Skeletal muscle tissue (tissue), 4 donors: ENCODE results near the gene SPATA13. TPM values are rescaled to one million over a fixed set of nuclear protein-coding genes. Genes with fewer than 3 reads are reported as not detected.

Source experiments
- H3K27ac ChIP-seq: one replicate; pipeline ENCODE4 v1.7.0; 2013; ENCODE audit warnings: mild to moderate bottlenecking, low read depth, low read length, inconsistent platforms
- H3K27me3 ChIP-seq, 3 donors: one replicate each; pipeline ENCODE4 v1.7.0; 2013; ENCODE audit warnings: low read length in 3 of 3; ENCODE audit not compliant: control insufficient read depth in 3 of 3, insufficient read depth in 3 of 3
- H3K36me3 ChIP-seq, 3 donors: one replicate each; pipeline ENCODE4 v1.7.0; 2013; ENCODE audit warnings: low read length in 3 of 3; ENCODE audit not compliant: control insufficient read depth in 3 of 3, insufficient read depth in 3 of 3
- H3K4me1 ChIP-seq, 3 donors: one replicate each; pipeline ENCODE4 v1.7.0; 2013; ENCODE audit warnings: low read length in 3 of 3, mild to moderate bottlenecking in 3 of 3; ENCODE audit not compliant: control insufficient read depth in 3 of 3, insufficient read depth in 3 of 3
- H3K4me3 ChIP-seq, 3 donors: one replicate each; pipeline ENCODE4 v1.7.0; 2013; ENCODE audit warnings: low read length in 3 of 3
- H3K9ac ChIP-seq, 3 donors: one replicate each; pipeline ENCODE4 v1.7.0; 2013; ENCODE audit warnings: low read length in 3 of 3, mild to moderate bottlenecking in 3 of 3, moderate library complexity in 2 of 3, low read depth in 1 of 3
- H3K9me3 ChIP-seq, 3 donors: one replicate each; pipeline ENCODE4 v1.7.0; 2013; ENCODE audit warnings: low read length in 3 of 3; ENCODE audit not compliant: control insufficient read depth in 3 of 3
- total RNA-seq: library from RNA; depleted of rRNA; stranded (reverse); fragments of >200 nt; gene quantifications from one replicate; pipeline ENCODE4 v1.2.3, GENCODE V29; 2014
- donor health status: Osteomylitis.

The SPATA13 gene
- total RNA-seq, 1 donor from 2014 or later: 3.7 TPM

DNA sequence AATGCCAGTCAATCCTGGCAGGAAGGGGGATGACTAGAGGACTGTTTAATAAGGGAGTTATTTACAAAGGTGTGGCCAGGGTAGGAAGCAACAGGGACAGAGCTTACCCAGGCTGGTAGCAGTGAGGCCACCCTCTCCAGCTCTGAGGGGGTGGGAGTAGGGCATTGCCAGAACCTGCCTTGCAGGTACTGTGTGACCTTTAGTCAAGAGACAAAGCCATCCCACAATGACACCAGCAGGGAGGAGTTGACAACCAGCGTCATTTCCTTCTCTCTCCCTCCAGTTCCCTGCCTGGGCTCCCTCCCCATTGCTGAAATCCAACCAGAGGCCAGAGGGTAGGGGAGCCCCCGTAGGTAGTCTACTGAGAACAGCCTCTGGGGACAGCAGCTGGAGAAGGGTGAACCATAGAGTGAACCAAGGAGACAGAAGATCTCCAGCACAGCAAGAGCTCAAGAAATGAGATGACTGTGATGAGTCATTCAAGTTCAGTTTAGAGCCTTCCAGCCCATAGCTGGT is 33.3 kb upstream of the SPATA13 start:
- Histone ChIP-seq H3K9me3 (peaks cover 0 to 6% (median 5%) of the 10 kb centered on the region in 3 donors), H3K27me3 (peaks cover 0 to 5% (median 0%) of the 10 kb centered on the region in 3 donors), H3K4me1 (peaks cover 0 to 2% (median 0%) of the 10 kb centered on the region in 3 donors), H3K36me3 (no peaks in the 10 kb centered on the region), H3K4me3 (no peak overlapping the region), H3K27ac (no peak overlapping the region), H3K9ac (no peak overlapping the region)

DNA sequence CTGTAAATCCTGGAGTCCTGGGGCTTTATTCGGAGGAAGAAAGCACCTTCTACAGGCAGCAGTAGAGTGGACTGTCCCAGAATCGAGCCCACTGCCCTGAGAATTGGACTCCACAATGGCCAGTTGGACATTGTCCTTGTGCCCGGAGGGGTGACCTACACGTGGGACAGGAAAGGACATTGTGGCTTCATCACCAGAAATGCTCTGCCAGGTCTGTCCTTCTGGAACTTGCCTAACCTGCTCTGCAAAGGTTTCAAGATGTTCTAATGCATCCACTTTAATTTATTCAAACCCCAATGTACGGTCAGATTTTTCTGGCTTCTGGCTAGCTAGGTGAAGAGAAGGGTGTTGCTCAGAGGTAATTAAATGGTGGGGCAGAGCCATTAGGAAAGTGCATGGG is 32.4 kb upstream of the SPATA13 start:
- Histone ChIP-seq H3K4me1 (peaks cover 0 to 2% (median 0%) of the 10 kb centered on the region in 3 donors), H3K4me3 (no peak overlapping the region), H3K27ac (no peak overlapping the region), H3K9ac (no peak overlapping the region), H3K27me3 (peaks cover 0 to 5% (median 0%) of the 10 kb centered on the region in 3 donors), H3K9me3 (peaks cover 0 to 6% (median 5%) of the 10 kb centered on the region in 3 donors), H3K36me3 (no peaks in the 10 kb centered on the region)

DNA sequence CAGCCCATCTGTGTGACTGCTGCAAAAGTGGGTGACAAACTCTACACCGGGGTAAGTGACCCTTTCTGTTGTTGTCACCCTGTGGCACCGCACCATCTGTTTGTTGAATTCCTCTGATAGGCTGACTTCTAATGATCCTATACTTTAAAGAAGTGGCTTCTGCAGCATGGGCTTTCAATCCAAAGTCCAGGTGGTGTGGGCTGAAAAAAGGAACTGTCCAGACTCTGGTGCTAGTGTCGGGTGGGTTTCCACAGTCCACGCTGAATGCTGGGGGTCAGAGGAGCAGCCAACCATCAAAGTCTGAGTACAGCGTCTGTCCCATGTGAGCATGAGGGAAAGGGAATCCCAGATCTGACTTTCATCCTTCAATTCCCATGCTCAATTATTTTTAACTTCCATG is 31.6 kb upstream of the SPATA13 start:
- Histone ChIP-seq H3K27me3 (peaks cover 0 to 5% (median 0%) of the 10 kb centered on the region in 3 donors), H3K4me1 (peaks cover 0 to under 1% (median 0%) of the 10 kb centered on the region in 3 donors), H3K36me3 (no peaks in the 10 kb centered on the region), H3K4me3 (no peak overlapping the region), H3K9ac (no peak overlapping the region), H3K27ac (no peak overlapping the region), H3K9me3 (peaks cover 0 to 6% (median 5%) of the 10 kb centered on the region in 3 donors)

DNA sequence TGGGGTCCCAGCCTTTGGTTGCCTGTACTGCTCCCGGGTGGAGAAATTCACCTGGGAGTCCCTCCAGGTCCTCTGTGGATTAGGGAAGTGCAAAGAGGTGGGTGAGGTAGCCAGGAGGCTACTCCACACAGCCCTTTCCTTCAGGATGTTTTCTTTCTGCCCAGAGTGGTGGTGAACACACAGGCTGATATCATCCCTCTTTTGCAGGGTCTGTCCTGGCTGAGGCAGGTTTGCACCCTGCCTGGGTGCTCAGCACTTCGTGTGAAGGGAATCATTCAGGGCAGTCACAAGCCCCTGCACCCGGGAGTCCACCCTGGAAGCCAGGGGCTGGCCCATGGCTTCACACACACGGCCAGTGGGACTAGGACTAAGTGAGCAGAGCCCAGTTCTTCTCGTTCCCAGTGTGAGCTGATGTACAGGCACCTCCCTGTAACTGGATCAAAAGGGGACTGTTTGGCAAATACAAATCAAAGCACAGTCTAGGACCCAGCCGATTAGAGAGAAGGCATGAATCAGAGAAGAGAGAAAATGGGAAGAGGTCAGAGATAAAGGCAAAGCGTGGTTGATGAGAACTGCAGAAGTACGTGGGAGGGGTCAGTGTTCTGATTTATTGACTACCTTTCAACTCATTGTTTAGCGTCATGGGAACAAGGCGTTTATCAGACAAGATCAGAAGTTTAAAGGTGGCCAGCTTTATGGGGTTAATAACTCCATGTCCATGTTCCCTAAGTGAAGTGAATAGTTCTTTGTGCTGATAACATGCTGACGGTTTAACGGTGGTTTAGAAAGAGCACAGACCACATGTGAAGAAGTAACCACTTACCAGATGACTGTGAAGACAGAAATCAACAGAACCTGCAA is 30.4 kb upstream of the SPATA13 start:
- Histone ChIP-seq H3K27ac (no peak overlapping the region), H3K4me3 (no peak overlapping the region), H3K9ac (no peak overlapping the region), H3K27me3 (peaks cover 0 to 5% (median 0%) of the 10 kb centered on the region in 3 donors), H3K36me3 (no peaks in the 10 kb centered on the region), H3K9me3 (peaks cover 0 to 6% (median 5%) of the 10 kb centered on the region in 3 donors), H3K4me1 (no peaks in the 10 kb centered on the region)

DNA sequence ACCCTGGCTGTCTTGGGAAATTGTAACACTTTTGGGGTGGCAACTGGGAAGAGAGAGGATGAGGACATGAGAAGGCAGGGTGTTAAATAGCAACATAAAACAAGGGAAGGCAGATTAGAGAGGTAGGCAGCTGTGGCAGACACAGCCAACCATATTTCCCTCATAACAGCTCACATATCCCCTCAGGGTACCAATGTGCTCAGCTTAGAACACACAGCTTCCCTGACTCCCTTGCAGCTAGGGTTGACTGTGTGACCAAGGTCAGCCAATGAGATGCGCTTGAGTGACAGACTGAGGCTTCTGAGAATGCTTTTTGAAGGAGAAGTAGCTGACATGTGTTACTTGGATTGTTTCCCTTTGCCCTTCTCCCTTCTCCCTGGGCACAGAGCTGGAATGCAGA is 28.8 kb upstream of the SPATA13 start:
- H3K9ac ChIP-seq: no peak overlapping the region
- peaks cover 0 to 5% (median 0%) of the 10 kb centered on the region in 3 donors for H3K27me3 ChIP-seq
- no peaks in the 10 kb centered on the region for H3K36me3 ChIP-seq
- H3K27ac ChIP-seq: no peak overlapping the region
- no peaks in the 10 kb centered on the region for H3K4me1 ChIP-seq
- H3K4me3 ChIP-seq: no peak overlapping the region
- H3K9me3 ChIP-seq: peaks cover 0 to 6% (median 5%) of the 10 kb centered on the region in 3 donors

- no peaks in the 10 kb centered on the region for H3K4me1 ChIP-seq
- no peak overlapping the region for H3K4me3 ChIP-seq
- H3K9me3 ChIP-seq: peaks cover 0 to 6% (median 5%) of the 10 kb centered on the region in 3 donors
These were observed 27.3 kb upstream of the SPATA13 start for GRCh38 chr13:24133021-24133795.

GRCh38 chr13:24134231-24134630 is 26.3 kb upstream of the SPATA13 start:
- H3K4me3 ChIP-seq: no peak overlapping the region
- H3K27me3 ChIP-seq: peaks cover 0 to 5% (median 0%) of the 10 kb centered on the region in 3 donors
- no peaks in the 10 kb centered on the region for H3K36me3 ChIP-seq
- H3K9ac ChIP-seq: no peak overlapping the region
- peaks cover 0 to 6% (median 5%) of the 10 kb centered on the region in 3 donors for H3K9me3 ChIP-seq
- H3K27ac ChIP-seq: no peak overlapping the region
- H3K4me1 ChIP-seq: no peaks in the 10 kb centered on the region

More at GRCh38 chr13:24133021-24133795, 27.3 kb upstream of the SPATA13 start:
- Histone ChIP-seq H3K36me3 (no peaks in the 10 kb centered on the region), H3K27ac (no peak overlapping the region), H3K9ac (no peak overlapping the region), H3K27me3 (peaks cover 0 to 5% (median 0%) of the 10 kb centered on the region in 3 donors)

DNA sequence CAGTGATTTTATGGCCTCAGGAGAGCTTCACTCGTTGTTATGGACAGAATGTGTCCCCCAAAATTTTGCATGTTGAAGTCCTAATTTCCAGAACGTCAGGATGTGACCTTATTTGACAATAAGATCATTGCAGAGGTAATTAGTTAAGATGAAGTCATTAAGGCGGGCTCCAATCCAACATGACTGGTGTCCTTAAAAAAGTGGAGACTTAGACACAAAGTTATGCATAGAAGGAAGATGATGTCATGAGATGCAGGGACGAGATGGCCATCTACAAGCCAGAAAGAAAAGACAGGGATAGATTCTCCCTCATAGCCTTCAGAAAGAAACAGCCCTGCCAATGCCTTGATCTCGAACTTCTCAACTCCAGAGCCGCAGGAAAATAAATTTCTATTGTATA is 25.8 kb upstream of the SPATA13 start:
- Histone ChIP-seq H3K27ac (no peak overlapping the region), H3K9me3 (peaks cover 0 to 6% (median 5%) of the 10 kb centered on the region in 3 donors), H3K27me3 (no peaks in the 10 kb centered on the region), H3K36me3 (no peaks in the 10 kb centered on the region), H3K4me3 (no peak overlapping the region), H3K4me1 (no peaks in the 10 kb centered on the region), H3K9ac (no peak overlapping the region)

- H3K9ac ChIP-seq: no peak overlapping the region
- no peak overlapping the region for H3K4me3 ChIP-seq
- H3K27me3 ChIP-seq: no peaks in the 10 kb centered on the region
- no peak overlapping the region for H3K27ac ChIP-seq
- no peaks in the 10 kb centered on the region for H3K36me3 ChIP-seq
- peaks cover 0 to 6% (median 5%) of the 10 kb centered on the region in 3 donors for H3K9me3 ChIP-seq
- no peaks in the 10 kb centered on the region for H3K4me1 ChIP-seq
These were observed 24.7 kb upstream of the SPATA13 start for GRCh38 chr13:24135674-24136300.
